RCC 7860 (cell line): ENCODE data around the gene CLEC16A.

Source experiments
- DNase-seq: peaks from one replicate; pipeline ENCODE4 v3.0.0-alpha.2; 2015; ENCODE audit warnings: low spot score
- FAIRE-seq: peaks from 2 replicates; lab custom pipeline; 2012; peaks lifted over from hg19 to GRCh38; lab: Jason Lieb, UNC

The CLEC16A gene

GRCh38 chr16:11133344-11133943, 189.1 kb downstream of the CLEC16A start:
- DNase-seq (peak; percentile 97), FAIRE-seq (peak; percentile 94)

- DNase-seq (no peak), FAIRE-seq (no peak)
Measured at GRCh38 chr16:11134722-11135463, 190.5 kb downstream of the CLEC16A start.

- FAIRE-seq = no peak
- DNase-seq = no peak
Measured at GRCh38 chr16:11135464-11135973, 191.2 kb downstream of the CLEC16A start.

- FAIRE-seq = peak; percentile 69
- peak; percentile 87 for DNase-seq
Measured at GRCh38 chr16:11136600-11136999, 192.2 kb downstream of the CLEC16A start.

GRCh38 chr16:11138022-11138768, 193.8 kb downstream of the CLEC16A start:
- no peak for FAIRE-seq
- no peak for DNase-seq

- DNase-seq (no peak), FAIRE-seq (no peak)
Measured at GRCh38 chr16:11138769-11139325, 194.5 kb downstream of the CLEC16A start.

GRCh38 chr16:11139326-11140097, 195.1 kb downstream of the CLEC16A start:
- FAIRE-seq = no peak
- no peak for DNase-seq

- peak; percentile 82 for FAIRE-seq
- DNase-seq = peak; percentile 81
Measured at GRCh38 chr16:11140098-11140375, 195.7 kb downstream of the CLEC16A start.

GRCh38 chr16:11140466-11140865, 196.1 kb downstream of the CLEC16A start:
- FAIRE-seq (no peak), DNase-seq (no peak)

- DNase-seq = no peak
- FAIRE-seq = no peak
Measured at GRCh38 chr16:11140867-11141266, 196.5 kb downstream of the CLEC16A start.

- DNase-seq (peak; percentile 54), FAIRE-seq (no peak)
Measured at GRCh38 chr16:11141409-11142260, 197.3 kb downstream of the CLEC16A start.

GRCh38 chr16:11142261-11142630, 197.9 kb downstream of the CLEC16A start:
- no peak for FAIRE-seq
- no peak for DNase-seq

GRCh38 chr16:11142951-11143350, 198.6 kb downstream of the CLEC16A start:
- FAIRE-seq = no peak

GRCh38 chr16:11143372-11144035, 199.1 kb downstream of the CLEC16A start:
- FAIRE-seq (no peak), DNase-seq (no peak)

More at GRCh38 chr16:11142951-11143350, 198.6 kb downstream of the CLEC16A start:
- DNase-seq = no peak

GRCh38 chr16:11144122-11144521, 199.8 kb downstream of the CLEC16A start:
- FAIRE-seq = no peak

GRCh38 chr16:11145173-11145818, 200.9 kb downstream of the CLEC16A start:
- FAIRE-seq (no peak), DNase-seq (no peak)

More at GRCh38 chr16:11144122-11144521, 199.8 kb downstream of the CLEC16A start:
- DNase-seq = no peak

- DNase-seq (no peak), FAIRE-seq (no peak)
Measured at GRCh38 chr16:11145819-11146211, 201.5 kb downstream of the CLEC16A start.

GRCh38 chr16:11147033-11147753, 202.8 kb downstream of the CLEC16A start:
- DNase-seq = no peak
- no peak for FAIRE-seq
